GM18951 (cell line): ENCODE data around the gene PEA15.

Experiments
- POLR2A ChIP-seq: IDR thresholded peaks from 4 replicates; pipeline ENCODE4 v1.6.1; 2011; ENCODE audit warnings: mild to moderate bottlenecking; ENCODE audit not compliant: insufficient read length, insufficient read depth; ENCODE audit errors: extremely low read depth
- in situ Hi-C: fragments of 300-500 bp; cut with MboI; formaldehyde crosslinking; loops from one replicate; pipeline ENCODE4 v1.12.0; 2022; ENCODE audit warnings: low sequenced_read_pairs, mixed read lengths, inconsistent platforms; ENCODE audit not compliant: unreplicated experiment

The PEA15 gene

GRCh38 chr1:160168016-160168415 lies 37.2 kb upstream of the PEA15 start:
- TF ChIP-seq POLR2A = no peak
- in situ Hi-C loops = no loop called here

GRCh38 chr1:160168609-160169369 lies 36.4 kb upstream of the PEA15 start:
- no peak for TF ChIP-seq POLR2A

GRCh38 chr1:160169553-160170399 lies 35.4 kb upstream of the PEA15 start:
- no peak for TF ChIP-seq POLR2A
- in situ Hi-C loops = no loop called here

More at GRCh38 chr1:160168609-160169369, 36.4 kb upstream of the PEA15 start:
- in situ Hi-C loops = no loop called here

- in situ Hi-C loops = no loop called here
- no peak for TF ChIP-seq POLR2A
These were observed 33.8 kb upstream of the PEA15 start for GRCh38 chr1:160171354-160171753.

DNA sequence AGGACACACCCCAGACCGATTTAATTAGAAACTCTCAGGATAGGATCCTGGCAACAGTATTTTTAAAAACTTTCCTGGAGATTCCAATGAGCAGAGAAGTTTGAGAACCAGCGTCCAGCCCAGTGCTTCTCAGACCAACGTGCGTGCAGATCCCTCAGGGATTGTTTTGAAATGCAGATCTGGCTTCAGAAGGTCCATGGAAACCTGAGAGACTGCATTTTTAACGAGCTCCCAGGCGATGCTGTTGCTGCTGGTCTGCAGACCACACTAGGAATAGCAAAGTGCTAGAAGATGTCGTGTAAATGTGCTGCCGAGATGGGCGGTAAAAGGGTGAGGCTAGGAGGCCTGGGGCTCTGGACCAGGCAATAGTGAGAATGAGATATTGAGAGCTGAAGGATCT lies 33.2 kb upstream of the PEA15 start:
- no peak for TF ChIP-seq POLR2A
- in situ Hi-C loops = no loop called here

GRCh38 chr1:160177231-160177630 lies 28.0 kb upstream of the PEA15 start:
- no peak for TF ChIP-seq POLR2A
- in situ Hi-C loops = no loop called here

DNA sequence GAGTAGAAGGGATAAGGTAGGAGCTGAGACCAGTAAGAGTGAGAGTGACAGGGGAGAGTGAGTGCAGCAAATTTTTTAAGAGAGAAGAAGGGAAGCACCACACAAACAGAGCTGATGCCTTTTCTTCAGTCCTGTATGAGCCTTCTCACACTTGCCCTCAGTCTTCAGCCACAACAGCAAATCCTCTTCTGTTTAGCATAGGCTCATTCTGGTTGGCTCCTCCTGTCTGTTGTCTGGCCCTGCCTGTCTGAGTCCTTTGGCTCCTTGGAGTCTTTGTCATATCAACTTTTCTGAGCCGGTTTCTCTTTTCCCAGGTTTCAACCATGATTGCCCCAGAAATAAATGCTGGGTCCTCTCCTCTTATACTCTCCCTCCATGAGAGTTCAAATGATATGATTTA lies 27.5 kb upstream of the PEA15 start:
- in situ Hi-C loops = no loop called here
- no peak for TF ChIP-seq POLR2A

- in situ Hi-C loops = no loop called here
- no peak for TF ChIP-seq POLR2A
These were observed 26.5 kb upstream of the PEA15 start for GRCh38 chr1:160178731-160179130.

DNA sequence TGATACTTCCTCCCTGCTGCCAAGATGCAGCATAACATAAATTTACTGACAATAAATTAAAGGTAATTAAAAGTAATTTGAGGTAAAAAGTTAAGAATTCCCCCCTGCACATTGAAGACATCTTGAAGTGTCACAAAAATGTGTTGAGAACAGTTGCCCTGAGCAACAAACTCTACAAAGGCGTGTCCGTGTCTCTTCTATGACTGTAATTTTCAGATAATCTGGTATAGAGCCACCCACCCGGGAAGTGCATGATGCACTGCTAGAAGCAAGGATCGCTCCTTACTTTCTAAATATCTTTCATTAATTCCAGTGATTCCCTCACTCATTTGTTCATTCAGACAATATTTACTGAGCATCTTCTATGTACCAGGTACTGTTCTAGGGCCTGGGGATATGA lies 25.8 kb upstream of the PEA15 start:
- in situ Hi-C loops = no loop called here
- no peak for TF ChIP-seq POLR2A

- in situ Hi-C loops = no loop called here
These were observed 18.9 kb upstream of the PEA15 start for GRCh38 chr1:160186246-160186645.

GRCh38 chr1:160186729-160187128 lies 18.5 kb upstream of the PEA15 start:
- no peak for TF ChIP-seq POLR2A
- in situ Hi-C loops = no loop called here

More at GRCh38 chr1:160186246-160186645, 18.9 kb upstream of the PEA15 start:
- TF ChIP-seq POLR2A = no peak

- in situ Hi-C loops = no loop called here
- TF ChIP-seq POLR2A = no peak
These were observed 17.8 kb upstream of the PEA15 start for GRCh38 chr1:160187407-160187806.

DNA sequence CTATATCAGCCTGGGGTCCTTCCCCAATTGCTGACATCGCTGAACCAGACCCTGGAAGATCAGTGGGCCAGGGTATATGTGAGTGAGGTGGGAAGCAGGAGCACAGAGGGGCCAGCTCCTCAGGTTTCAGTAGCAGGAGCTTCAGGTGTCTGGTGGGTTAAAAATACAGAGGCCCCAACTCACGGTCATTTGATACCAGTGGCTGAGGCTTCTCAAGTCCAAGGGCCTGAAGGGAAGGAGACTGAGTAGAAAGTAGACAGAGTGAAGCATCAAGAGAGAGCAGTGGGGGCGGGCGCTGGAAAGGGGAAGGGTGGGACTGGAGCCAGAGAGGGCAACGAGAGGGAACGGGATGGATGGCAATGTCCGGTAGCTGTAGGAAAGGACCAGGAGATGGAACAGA lies 16.8 kb upstream of the PEA15 start:
- in situ Hi-C loops = no loop called here
- no peak for TF ChIP-seq POLR2A
